DMS114 treated with DMSO at 0.1 percent for 48 hours (cell line): ENCODE measurements around the gene DBNDD1.
"Not testable (repeated sequence)": the region's sequence is repeated elsewhere in the genome, so short reads cannot be mapped to it uniquely, and the experiment has no call there.

Experiments used
- DNase-seq: peaks from one replicate; lab custom pipeline; 2025; ENCODE audit not compliant: unreplicated experiment; lab: John Stamatoyannopoulos, UW

The DBNDD1 gene, protein sequence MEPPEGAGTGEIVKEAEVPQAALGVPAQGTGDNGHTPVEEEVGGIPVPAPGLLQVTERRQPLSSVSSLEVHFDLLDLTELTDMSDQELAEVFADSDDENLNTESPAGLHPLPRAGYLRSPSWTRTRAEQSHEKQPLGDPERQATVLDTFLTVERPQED

DNA sequence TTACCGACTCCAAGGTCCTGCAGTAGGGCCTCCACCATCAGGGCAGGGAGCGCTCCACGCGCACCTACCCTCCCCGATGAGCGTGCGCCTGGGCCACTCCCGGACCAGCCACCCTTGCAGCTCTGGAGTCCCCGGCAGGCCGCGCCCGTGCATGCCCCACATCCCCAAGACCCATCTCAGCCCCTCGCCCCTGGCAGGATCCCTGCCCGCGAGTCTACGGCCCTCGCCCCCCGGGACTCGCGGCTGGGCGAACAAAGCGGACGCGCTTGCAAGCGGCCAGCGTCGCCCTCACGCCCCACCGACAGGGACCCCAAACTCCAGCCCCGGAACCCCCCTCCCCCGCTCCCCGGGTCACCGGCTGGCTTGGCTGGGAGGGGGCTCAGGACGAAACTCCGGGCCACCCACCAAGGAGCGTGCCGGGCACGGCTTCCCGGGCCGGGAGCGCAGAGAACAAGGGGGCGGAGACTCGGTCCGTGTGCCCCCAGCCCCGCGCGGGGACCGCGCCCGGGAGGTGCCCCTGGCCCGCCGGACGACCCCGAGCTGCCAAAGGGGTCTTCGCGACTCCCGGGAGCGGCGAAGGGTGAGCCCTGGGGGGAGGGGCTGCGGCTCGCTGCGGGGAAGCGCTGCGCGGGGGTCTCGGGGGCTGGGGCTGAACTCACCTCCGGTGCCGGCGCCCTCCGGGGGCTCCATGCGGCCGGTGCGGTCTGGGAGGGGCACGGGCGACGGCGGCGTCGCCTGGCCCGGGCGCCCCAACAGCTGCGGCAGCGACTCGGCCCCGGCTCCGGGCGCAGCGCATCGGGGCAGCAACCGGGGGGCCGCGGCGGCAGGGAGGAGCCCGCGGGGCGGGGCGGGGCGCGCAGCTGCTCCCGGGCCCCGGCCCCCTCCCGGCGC is at the start of gene DBNDD1:
DBNDD1 (minus strand) TSS at position 805 of the 891 bp plus-strand sequence; CDS start at position 690, 115 bp downstream.
- no peak for DNase-seq

DNA sequence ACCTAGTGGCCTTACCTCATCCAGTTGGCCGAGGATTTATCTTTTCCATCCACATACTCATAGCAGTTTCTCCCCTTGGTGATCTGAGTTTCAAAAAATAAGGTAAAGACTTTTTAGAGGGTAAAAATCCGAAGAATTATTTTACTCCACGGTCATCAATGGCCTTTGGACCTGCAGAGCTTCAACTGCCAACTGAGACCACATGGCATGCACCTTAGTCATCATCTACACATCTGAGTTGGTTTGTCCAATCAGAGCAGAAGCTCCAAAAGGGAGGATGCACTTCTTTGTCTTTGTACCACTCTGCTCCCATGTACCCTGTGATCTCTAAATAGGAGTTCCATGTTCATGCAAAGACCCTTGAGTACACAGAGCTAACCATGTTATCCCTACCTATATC is 42.2 kb upstream of the DBNDD1 start:
- no peak for DNase-seq

DNA sequence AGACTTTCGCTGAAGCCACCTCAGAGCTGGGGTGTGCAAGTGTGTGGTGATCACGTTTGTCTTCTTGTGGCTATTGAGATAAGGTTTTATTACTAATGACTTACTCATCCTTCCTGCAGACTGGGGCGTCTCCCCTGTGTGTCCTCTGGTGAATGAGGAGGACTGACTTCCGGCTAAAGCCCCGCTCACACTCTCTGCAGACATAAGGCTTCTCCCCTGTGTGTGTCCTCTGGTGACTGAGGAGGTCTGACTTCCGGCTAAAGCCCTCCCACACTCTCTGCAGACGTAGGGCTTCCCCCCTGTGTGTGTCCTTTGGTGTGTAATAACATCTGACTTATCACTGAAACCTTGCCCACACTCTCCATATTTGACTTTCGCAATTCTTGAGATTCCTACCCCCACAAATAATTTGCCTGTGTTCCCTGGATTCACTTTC is 38.5 kb upstream of the DBNDD1 start:
- DNase-seq, result no peak

DNA sequence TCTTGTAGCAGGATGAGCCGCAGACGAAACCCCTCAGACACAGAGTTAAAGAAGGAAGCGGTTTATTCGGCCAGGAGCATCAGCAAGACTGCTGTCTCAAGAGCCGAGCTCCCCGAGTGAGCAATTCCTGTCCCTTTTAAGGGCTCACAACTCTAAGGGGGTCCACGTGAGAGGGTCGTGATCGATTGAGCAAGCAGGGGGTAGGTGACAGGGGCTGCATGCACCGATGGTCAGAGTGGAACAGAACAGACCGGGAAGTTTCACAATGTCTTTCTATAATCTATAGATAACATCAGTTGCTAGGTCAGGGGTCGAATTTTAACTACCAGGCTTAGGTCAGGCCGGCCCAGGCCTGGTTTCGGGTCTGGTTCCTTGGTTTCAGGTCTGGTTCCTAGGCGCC is 37.3 kb upstream of the DBNDD1 start:
- DNase-seq, result not testable (repeated sequence)

DNA sequence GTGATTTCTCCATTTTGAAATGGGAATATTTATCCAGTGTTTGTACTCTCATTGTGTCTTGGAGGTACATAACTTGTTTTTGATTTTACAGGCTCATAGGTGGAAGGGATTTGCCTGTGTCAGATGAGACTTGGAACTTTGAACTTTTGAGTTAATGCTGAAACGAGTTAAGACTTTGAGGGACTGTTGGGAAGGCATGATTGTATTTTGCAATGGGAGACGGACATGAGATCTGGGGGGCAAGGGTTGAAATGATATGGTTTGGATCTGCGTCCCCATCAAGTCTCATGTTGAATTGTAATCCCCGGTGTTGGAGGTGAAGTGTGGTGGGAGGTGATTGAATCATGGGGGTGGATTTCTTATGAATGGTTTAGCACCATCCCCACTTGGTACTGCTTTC is 36.1 kb upstream of the DBNDD1 start:
- no peak for DNase-seq

DNA sequence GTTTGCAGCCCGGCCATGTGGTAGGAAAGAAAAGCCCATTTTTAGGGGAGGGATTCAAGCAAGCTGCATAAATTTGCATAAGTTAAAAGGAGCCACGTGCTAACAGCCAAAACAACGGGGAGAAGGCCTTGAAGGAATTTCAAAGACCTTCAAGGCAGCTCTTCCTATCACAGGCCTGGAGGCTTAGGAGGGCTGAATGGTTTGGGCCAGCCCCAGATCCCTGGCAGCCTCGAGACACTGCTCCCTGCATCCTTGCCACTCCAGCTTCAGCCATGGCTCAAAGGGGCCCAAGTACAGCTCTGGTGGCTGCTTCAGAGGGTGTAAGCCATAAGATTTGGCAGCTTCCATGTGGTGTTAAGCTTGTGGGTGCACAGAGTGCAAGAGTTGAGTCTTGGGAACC is 35.3 kb upstream of the DBNDD1 start:
- no peak for DNase-seq

DNA sequence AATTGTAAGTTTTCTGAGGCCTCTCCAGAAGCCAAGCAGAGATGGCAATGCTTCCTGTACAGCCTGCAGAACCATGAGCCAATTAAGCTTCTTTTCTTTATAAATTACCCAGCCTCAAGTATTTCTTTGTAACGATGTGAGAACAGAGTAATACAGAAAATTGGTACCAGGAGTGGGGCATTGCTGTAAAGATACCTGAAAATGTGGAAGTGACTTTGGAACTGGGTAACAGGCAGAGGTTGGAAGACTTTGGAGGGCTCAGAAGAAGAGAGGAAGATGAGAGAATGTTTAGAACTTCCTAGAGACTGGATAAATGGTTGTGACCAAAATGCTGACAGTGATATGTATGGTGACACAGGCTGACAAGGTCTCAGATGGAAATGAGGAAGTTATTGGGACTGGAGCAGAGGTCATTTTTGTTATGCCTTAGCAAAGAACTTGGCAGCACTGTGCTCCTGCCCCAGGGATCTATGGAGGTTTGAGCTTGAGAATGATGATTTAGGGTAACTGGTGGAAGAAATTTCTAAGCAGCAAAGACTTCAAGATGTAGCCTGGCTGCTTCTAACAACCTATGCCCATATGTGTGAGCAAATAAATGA is 34.7 kb upstream of the DBNDD1 start:
- DNase-seq, result no peak

DNA sequence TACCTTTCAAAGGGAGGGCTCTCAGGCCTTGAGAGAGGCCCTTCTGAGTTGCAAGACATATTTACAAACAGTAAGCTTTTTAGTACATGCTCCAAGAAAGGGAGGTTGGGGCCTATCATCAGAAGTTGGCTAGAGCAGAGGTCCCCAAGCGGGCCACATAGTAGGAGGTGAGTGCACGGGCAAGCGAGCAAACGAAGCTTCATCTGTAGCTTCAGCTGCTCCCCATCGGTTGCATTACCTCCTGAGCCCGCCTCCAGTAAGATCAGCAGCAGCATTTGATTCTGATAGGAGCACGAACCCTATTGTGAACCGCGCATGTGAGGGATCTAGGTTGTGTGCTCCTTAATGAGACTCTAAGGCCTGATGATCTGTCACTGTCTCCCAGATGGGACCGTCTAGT is 31.7 kb upstream of the DBNDD1 start:
- DNase-seq, result no peak

DNA sequence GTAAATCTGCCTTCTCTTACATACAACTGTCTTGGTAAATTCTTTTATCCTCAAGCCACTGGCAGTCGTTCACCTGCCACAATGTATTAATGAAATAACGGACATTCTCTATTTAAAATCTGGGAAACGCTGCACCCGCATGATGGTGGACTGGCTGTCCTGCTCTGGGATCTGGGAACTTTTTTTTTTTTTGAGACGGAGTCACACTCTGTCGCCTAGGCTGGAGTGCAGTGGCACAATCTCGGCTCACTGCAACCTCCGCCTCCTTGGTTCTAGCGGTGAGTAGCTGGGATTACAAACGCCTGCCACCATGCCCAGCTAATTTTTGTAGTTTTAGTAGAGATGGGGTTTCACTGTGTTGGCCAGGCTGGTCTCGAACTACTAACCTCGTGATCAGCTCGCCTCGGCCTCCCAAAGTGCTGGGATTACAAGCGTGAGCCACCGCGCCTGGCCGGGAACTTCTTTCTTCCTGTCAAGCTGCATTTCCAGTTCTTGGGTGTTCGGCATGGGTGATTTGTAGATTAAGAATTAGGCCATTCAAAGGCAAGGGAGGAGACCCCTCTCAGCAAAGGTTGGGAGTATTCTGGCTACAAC is 29.6 kb upstream of the DBNDD1 start:
- DNase-seq, result no peak

DNA sequence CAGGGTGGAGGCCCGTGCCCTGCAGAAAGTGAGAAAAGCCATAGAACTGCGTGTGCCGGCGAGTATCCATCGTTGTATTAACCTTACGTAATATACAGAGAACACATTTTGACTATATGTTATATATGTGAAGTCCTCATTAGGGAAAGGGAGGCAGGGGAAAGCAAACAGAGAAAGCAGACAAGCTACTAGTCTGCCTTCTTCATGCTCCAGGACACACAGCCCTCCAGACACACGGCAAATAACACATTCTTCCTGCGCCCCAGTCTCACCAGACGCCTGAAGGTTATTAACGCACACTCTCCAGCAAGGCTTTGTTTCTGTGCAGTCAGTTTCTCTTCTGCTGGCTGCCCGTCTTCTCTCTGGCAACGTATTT is 29.1 kb upstream of the DBNDD1 start:
- no peak for DNase-seq

DNA sequence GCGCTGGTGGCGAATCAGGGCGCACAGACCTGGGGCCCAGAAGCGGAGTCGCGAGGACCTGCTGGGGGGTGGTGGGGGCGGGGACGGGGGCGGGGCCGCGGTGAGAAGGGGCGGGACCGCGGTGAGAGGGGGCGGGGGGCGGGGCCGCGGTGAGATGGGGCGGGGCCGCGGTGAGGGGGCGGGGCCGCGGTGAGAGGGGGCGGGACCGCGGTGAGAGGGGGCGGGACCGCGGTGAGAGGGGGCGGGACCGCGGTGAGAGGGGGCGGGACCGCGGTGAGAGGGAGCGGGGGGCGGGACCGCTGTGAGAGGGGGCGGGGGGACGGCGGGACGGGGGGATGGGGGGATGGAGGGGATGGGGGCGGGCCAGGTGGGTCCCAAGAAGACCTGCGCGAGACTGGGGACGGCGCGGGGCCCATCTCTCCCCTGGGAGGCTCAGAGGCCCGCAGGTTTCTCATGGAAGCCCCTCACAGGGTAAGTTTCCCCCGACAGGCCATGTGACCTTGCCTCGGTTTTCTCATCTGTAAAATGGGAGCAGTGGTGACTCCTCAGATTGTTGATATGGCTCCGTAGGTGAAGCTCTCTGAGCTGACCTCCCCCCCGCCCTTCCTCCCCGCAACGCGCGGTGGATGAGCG is 28.6 kb upstream of the DBNDD1 start:
- no peak for DNase-seq

DNA sequence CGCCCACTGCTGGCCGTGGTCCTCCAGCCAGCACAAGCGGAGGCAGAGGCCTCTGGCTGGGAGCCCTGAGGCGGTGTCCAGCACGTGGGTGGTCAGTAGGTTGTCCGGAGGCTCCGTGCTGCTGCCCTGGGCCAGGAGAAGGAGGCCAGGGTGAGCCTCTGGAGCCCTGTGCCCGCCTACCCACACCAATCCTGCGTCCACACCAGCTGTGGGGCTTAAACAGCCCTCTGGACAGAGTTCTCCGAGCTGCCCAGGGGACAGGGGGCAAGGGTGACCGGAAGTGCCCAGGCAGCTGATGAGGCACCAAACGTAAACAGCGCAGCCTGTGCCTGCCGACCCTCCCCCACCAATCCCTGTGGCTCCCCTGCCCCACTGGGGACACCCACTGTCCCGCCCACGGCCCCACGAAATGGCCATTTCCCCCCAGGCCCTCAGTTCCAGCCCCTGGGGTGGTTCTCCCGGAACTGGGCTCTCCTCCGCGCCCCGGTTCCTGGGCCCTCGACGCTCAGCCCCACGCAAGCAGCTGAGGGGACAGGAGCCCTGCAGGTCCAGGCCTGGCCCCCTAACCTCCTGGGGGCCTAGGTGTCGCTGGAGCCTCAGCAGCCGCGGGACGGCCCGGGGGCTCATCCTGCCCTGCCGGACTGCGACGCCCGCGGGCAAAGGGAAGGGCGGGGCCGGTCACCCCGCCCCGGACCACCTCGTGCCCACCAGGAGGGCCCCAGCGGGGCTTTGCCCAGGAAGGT is 27.9 kb upstream of the DBNDD1 start:
- DNase-seq, result no peak

DNA sequence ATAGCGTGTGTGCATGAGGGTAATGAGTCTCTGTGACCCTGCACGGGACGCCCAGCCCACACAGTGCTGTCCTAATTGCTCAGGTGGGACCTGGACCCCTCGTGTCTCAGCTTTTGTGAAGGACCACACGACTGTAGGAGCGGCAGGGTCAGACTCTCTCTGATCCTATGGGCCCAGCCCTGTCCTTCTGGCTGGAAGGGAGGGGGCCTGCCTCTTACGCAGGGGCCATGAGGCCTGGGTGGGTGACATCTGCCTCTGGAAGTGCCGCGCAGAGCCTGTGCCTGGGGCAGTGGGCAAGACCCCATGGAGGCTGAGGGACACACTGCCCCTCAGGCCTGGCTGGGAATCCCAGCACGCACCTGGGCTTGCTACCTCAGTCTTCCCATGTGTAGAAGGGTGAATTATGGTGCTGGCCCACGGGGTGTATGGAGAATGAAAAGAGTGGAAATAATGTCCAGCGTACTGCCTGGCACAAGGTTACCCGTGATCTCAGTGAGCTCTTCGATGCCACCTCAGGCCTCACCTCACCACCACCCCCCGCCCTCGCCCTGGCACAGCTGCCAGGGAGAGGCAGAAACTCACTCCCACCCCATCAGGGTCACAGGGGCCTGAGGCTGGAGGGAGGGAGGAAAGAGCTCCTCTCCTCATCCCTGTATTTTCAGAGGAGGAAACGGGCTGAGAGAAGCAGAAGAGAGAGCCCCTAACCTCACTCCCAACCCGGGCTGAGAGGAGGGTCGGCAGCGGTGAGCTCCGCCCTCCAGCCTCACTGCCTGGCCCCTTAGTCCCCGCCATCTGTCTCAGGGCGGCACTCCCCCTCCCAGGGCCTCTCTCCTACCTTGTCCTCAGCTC is 27.1 kb upstream of the DBNDD1 start:
- no peak for DNase-seq

DNA sequence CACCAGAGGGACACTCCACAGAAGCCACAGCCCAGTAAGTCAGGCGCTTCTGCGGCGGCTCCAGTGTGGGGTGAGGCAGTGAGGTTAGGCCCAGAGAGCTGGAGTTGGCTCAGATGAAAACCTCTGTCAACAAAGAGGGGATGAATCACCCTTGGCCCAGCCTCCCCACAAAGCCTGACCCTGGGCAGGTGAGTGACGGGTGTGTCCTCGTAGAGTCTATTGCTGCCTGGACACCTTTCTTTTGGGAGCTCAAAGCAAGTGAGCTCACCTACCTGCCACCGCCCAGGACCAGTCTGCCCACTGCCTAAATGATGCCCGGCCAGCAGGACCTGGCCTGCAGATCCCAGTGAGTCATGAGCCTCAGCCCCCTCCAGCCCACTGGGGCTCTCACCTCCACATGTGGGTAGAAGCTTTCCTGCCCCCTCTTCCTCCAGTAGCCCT is 24.9 kb upstream of the DBNDD1 start:
- DNase-seq, result no peak

DNA sequence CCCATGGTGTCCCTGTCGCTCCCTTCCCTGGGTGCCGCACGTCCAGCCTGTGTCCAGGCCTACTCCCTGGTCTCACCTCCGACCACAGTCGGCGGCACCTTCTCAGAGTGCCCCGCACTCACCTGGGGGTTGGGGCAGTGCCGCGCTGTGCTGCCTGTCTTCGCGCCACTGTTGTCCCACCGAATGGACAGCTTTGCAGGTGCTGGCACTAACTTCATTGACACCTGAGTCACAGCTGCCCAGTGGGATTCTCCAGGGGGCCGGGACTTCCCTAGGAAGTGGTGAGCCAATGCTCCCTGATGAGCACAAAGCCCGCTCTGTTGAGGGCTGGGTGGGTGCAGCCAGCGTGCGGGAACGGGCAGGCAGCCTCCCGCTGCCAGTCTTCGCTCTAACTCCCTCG is 24.3 kb upstream of the DBNDD1 start:
- no peak for DNase-seq

DNA sequence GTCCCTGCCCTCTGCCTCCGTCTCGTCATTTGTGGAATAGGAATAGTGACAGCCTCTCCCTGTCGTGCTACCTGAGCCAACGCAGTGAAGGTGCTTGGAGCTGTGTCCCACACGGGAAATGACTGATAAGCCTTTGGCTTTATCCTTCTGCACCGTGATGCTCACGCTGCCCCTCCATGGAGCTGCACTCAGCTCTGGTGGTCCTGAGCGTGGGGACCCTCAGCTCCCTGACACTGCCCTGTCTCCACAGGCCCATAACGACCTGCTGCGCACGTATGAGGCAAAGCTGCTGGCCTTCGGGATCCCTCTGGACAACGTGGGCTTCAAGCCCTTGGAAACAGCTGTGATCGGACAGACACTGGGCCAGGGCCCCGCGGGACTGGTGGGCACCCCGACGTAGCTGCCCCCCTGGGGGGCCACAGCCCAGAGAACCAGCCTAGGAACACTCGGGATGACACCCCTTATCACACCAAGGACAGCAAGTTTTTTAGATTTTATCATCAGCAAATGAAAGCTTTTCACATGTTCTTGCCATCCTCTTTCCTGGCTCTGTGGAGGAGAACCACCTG is 23.8 kb upstream of the DBNDD1 start:
- no peak for DNase-seq

DNA sequence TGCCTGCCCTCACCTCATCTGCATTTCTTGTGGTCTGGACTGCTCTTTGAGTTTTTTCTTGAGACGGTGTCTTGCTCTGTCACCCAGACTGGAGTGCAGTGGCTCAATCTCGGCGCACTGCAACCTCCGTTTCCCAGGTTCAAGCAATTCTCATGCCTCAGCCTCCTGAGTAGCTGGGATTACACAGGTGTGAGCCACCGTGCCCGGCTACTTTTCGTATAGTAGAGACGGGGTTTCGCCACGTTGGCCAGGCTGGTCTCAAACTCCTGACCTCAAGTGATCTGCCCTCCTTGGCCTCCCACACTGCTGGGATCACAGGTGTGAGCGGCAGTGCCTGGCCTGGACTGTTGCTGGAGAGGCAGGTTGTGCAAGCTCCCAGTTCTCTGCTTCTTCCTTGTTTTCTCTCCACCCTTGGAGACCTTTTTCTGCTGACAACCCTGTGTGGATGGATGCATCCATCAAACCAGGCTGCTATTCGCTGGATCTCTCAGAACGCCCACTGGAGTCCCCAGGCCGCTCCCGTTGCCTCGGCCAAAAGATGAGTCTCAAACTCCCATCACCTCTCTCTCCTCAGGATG is 22.7 kb upstream of the DBNDD1 start:
- DNase-seq, result no peak

DNA sequence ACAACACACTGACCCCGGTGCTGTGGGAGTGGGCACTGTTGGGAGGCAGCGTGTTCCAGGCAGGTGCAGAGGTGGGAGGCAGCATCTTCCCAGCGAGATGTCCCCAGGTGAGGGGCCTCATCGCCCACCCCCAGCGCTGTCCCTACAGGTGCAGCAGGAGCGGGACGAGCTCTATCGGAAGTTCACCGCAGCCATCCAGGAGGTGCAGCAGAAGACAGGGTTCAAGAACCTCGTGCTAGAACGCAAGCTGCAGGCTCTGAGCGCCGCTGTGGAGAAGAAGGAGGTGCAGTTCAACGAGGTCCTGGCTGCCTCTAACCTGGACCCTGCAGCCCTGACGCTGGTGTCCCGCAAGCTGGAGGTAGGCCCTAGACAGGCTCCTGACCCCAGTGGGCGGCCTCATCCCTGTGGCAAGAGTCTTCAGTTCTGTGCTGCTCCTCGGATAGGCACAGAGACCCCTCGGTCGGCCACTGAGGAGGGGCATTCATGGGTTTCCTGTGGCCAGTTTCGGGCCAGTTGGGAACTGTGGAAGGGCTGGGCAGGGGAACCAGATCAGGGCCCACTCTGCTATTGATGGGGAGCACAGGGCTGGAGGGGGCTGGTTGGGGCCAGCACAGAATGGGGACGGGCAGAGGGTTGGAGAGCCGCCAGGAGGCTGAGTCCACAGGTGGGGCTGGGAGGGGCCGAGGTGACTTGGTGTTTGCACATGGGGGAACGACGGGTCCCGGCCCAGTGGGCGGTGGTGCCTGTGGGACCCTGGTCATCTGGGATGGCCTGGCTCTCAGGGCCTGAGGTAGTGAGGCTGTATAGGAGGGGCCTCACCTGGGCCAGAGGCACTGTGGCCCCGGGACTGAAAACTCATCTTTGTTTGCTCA is 21.1 kb upstream of the DBNDD1 start:
- DNase-seq, result no peak
